Measurements from ENCODE around the gene MED13L.

Gene MED13L

GRCh38 chr12:116087962-116088361, 189.5 kb downstream of the MED13L start:
- no peak for DNase-seq (ENCODE audit: low spot score)

- DNase-seq (ENCODE audit: low spot score) = no peak
Observed at GRCh38 chr12:116087399-116087798, 190.1 kb downstream of the MED13L start.

- no peak for DNase-seq (ENCODE audit: low spot score)
Observed at GRCh38 chr12:116080415-116080814, 197.1 kb downstream of the MED13L start.

- DNase-seq (ENCODE audit: low spot score) = no peak
Observed at GRCh38 chr12:116078396-116078795, 199.1 kb downstream of the MED13L start.

- DNase-seq (ENCODE audit: low spot score) = no peak
Observed at GRCh38 chr12:116077431-116077830, 200.1 kb downstream of the MED13L start.

- no peak for DNase-seq (ENCODE audit: low spot score)
Observed at GRCh38 chr12:116076399-116076798, 201.1 kb downstream of the MED13L start.

GRCh38 chr12:116074686-116075085, 202.8 kb downstream of the MED13L start:
- no peak for DNase-seq (ENCODE audit: low spot score)

- no peak for DNase-seq (ENCODE audit: low spot score)
Observed at GRCh38 chr12:116071555-116072230, 205.8 kb downstream of the MED13L start.

- DNase-seq (ENCODE audit: low spot score) = no peak
Observed at GRCh38 chr12:116070444-116070843, 207.0 kb downstream of the MED13L start.

- DNase-seq (ENCODE audit: low spot score) = no peak
Observed at GRCh38 chr12:116069943-116070342, 207.6 kb downstream of the MED13L start.

GRCh38 chr12:116068853-116069252, 208.6 kb downstream of the MED13L start:
- DNase-seq (ENCODE audit: low spot score) = no peak

- DNase-seq (ENCODE audit: low spot score) = no peak
Observed at GRCh38 chr12:116068371-116068770, 209.1 kb downstream of the MED13L start.

GRCh38 chr12:116067892-116068291, 209.6 kb downstream of the MED13L start:
- DNase-seq (ENCODE audit: low spot score) = no peak

- peak; percentile 65 for DNase-seq (ENCODE audit: low spot score)
Observed at GRCh38 chr12:116066381-116067230, 210.9 kb downstream of the MED13L start.

GRCh38 chr12:116065606-116066005, 211.9 kb downstream of the MED13L start:
- DNase-seq (ENCODE audit: low spot score) = no peak

GRCh38 chr12:116064493-116064892, 213.0 kb downstream of the MED13L start:
- no peak for DNase-seq (ENCODE audit: low spot score)

GRCh38 chr12:116062698-116063097, 214.8 kb downstream of the MED13L start:
- no peak for DNase-seq (ENCODE audit: low spot score)

GRCh38 chr12:116060764-116061163, 216.7 kb downstream of the MED13L start:
- DNase-seq (ENCODE audit: low spot score) = no peak

- no peak for DNase-seq (ENCODE audit: low spot score)
Observed at GRCh38 chr12:116059904-116060303, 217.6 kb downstream of the MED13L start.

- DNase-seq (ENCODE audit: low spot score) = no peak
Observed at GRCh38 chr12:116058574-116058973, 218.9 kb downstream of the MED13L start.

GRCh38 chr12:116057356-116057755, 220.1 kb downstream of the MED13L start:
- DNase-seq (ENCODE audit: low spot score) = no peak

GRCh38 chr12:116055895-116056607, 221.4 kb downstream of the MED13L start:
- peak; percentile 52 for DNase-seq (ENCODE audit: low spot score)

- no peak for DNase-seq (ENCODE audit: low spot score)
Observed at GRCh38 chr12:116054280-116054679, 223.2 kb downstream of the MED13L start.
